ENCODE data around the gene MDGA2.

Gene MDGA2

GRCh38 chr14:47471075-47471474, 204.3 kb downstream of the MDGA2 start:
- no peak for DNase-seq

- no peak for DNase-seq
Measured at GRCh38 chr14:47466916-47467315, 208.5 kb downstream of the MDGA2 start.

GRCh38 chr14:47454025-47454424, 221.4 kb downstream of the MDGA2 start:
- no peak for DNase-seq

GRCh38 chr14:47447076-47447475, 228.3 kb downstream of the MDGA2 start:
- no peak for DNase-seq

GRCh38 chr14:47442211-47442610, 233.2 kb downstream of the MDGA2 start:
- no peak for DNase-seq

GRCh38 chr14:47439953-47440352, 235.5 kb downstream of the MDGA2 start:
- DNase-seq, result no peak

- no peak for DNase-seq
Measured at GRCh38 chr14:47438650-47439140, 236.7 kb downstream of the MDGA2 start.

- DNase-seq, result no peak
Measured at GRCh38 chr14:47435331-47435965, 240.0 kb downstream of the MDGA2 start.

- DNase-seq, result no peak
Measured at GRCh38 chr14:47427629-47428028, 247.8 kb downstream of the MDGA2 start.

GRCh38 chr14:47425302-47425701, 250.1 kb downstream of the MDGA2 start:
- no peak for DNase-seq

- DNase-seq, result no peak
Measured at GRCh38 chr14:47422191-47422590, 253.2 kb downstream of the MDGA2 start.

- DNase-seq, result no peak
Measured at GRCh38 chr14:47411523-47411922, 263.9 kb downstream of the MDGA2 start.

- no peak for DNase-seq
Measured at GRCh38 chr14:47392326-47392725, 283.1 kb downstream of the MDGA2 start.

- no peak for DNase-seq
Measured at GRCh38 chr14:47390831-47391504, 284.4 kb downstream of the MDGA2 start.

GRCh38 chr14:47389535-47389934, 285.9 kb downstream of the MDGA2 start:
- DNase-seq, result no peak

GRCh38 chr14:47366006-47366405, 309.4 kb downstream of the MDGA2 start:
- DNase-seq, result no peak

- no peak for DNase-seq
Measured at GRCh38 chr14:47365233-47365632, 310.2 kb downstream of the MDGA2 start.

- DNase-seq, result no peak
Measured at GRCh38 chr14:47353186-47353585, 322.2 kb downstream of the MDGA2 start.

- DNase-seq, result no peak
Measured at GRCh38 chr14:47346849-47347248, 328.6 kb downstream of the MDGA2 start.

- DNase-seq, result no peak
Measured at GRCh38 chr14:47345016-47345415, 330.4 kb downstream of the MDGA2 start.

- no peak for DNase-seq
Measured at GRCh38 chr14:47332939-47333338, 342.5 kb downstream of the MDGA2 start.

- DNase-seq, result no peak
Measured at GRCh38 chr14:47332106-47332505, 343.3 kb downstream of the MDGA2 start.

GRCh38 chr14:47328376-47328775, 347.0 kb downstream of the MDGA2 start:
- no peak for DNase-seq

GRCh38 chr14:47327336-47327735, 348.1 kb downstream of the MDGA2 start:
- no peak for DNase-seq

- no peak for DNase-seq
Measured at GRCh38 chr14:47322751-47323150, 352.7 kb downstream of the MDGA2 start.
